HG03521 (cell line): Measurements from ENCODE around the gene ZNF346.
"Not testable (repeated sequence)": the region's sequence is repeated elsewhere in the genome, so short reads cannot be mapped to it uniquely, and the experiment has no call there.

Source experiments
- ATAC-seq: cut with Tn5 transposase; IDR thresholded peaks from one replicate; pipeline ENCODE4 v1.9.1; 2021; ENCODE audit warnings: mild to moderate bottlenecking, moderate library complexity; ENCODE audit not compliant: unreplicated experiment

The ZNF346 gene

GRCh38 chr5:177022386-177023302, at the start of gene ZNF346:
TSS of gene ZNF346 (plus strand) at chr5:177022696. CDS start at chr5:177022739, 43 bp downstream.
- peak; percentile 80 for ATAC-seq

GRCh38 chr5:176979669-176980068, 42.8 kb upstream of the ZNF346 start:
- no peak for ATAC-seq

GRCh38 chr5:176980818-176981217, 41.7 kb upstream of the ZNF346 start:
- no peak for ATAC-seq

GRCh38 chr5:176983112-176983511, 39.4 kb upstream of the ZNF346 start:
- ATAC-seq: not testable (repeated sequence)

GRCh38 chr5:176983593-176983992, 38.9 kb upstream of the ZNF346 start:
- not testable (repeated sequence) for ATAC-seq

- ATAC-seq: not testable (repeated sequence)
These were observed 38.3 kb upstream of the ZNF346 start for GRCh38 chr5:176984176-176984575.

GRCh38 chr5:176985516-176985915, 37.0 kb upstream of the ZNF346 start:
- ATAC-seq: no peak

- no peak for ATAC-seq
These were observed 36.2 kb upstream of the ZNF346 start for GRCh38 chr5:176986280-176986679.

- ATAC-seq: no peak
These were observed 34.9 kb upstream of the ZNF346 start for GRCh38 chr5:176987583-176987982.

- ATAC-seq: not testable (repeated sequence)
These were observed 29.4 kb upstream of the ZNF346 start for GRCh38 chr5:176993081-176993480.

- no peak for ATAC-seq
These were observed 27.9 kb upstream of the ZNF346 start for GRCh38 chr5:176994460-176995121.

GRCh38 chr5:176995122-176995490, 27.4 kb upstream of the ZNF346 start:
- no peak for ATAC-seq

- ATAC-seq: no peak
These were observed 26.4 kb upstream of the ZNF346 start for GRCh38 chr5:176995896-176996767.

GRCh38 chr5:176996780-176997179, 25.7 kb upstream of the ZNF346 start:
- no peak for ATAC-seq

GRCh38 chr5:176998828-176999227, 23.7 kb upstream of the ZNF346 start:
- no peak for ATAC-seq

GRCh38 chr5:176999526-176999925, 23.0 kb upstream of the ZNF346 start:
- not testable (repeated sequence) for ATAC-seq

- no peak for ATAC-seq
These were observed 18.8 kb upstream of the ZNF346 start for GRCh38 chr5:177003649-177004048.

GRCh38 chr5:177004961-177005360, 17.5 kb upstream of the ZNF346 start:
- no peak for ATAC-seq

- ATAC-seq: peak; percentile 47
These were observed 16.8 kb upstream of the ZNF346 start for GRCh38 chr5:177005619-177006264.

- peak; percentile 82 for ATAC-seq
These were observed 16.1 kb upstream of the ZNF346 start, which contains the start of gene UIMC1 for GRCh38 chr5:177006265-177006972. TSS of gene UIMC1 (minus strand) at chr5:177006779. CDS start at chr5:176982615, 24,164 bp downstream.
